Heart left ventricle (tissue), 13 donors: ENCODE results near the gene SHROOM2.

Source experiments
- CTCF ChIP-seq, 12 donors: fragments of 200-600 bp; sonication (generic) in 4 of 12; IDR thresholded peaks; one replicate each; pipeline versions ENCODE4 v1.5.0 to v1.8.0; 2018 to 2022; ENCODE audit warnings: antibody characterized with exemption in 12 of 12, mild to moderate bottlenecking in 5 of 12
- POLR2A ChIP-seq, 2 donors: fragments of 450-650 bp; IDR thresholded peaks; one replicate each; pipeline ENCODE4 v1.6.1; 2017; ENCODE audit warnings: antibody characterized with exemption in 2 of 2, mild to moderate bottlenecking in 2 of 2, moderate library complexity in 2 of 2
- donor health status: ischemic (EF 13 %, LVEDD 7.1; RV severe dilation, severe dysfunction).
- donor health status: DM: no; HTN: yes; CAD: no.
- donor health status: DM: no; HTN: no; CAD: no.
- donor health status: ischemic (EF 25% LVEDD 6.9; RV normal size, moderate dysfunction).
- donor health status: ischemic (EF 25% LVEDD 5.7; RV mildly dilated, moderate dysfunction).
- donor health status: ischemic (EF 35%, LVEDD 5.7; RV mildly dilated, moderate dysfunction).
- donor health status: nonischemic (EF 11% LVEDD 7.7; RV severe dilation, severe dysfunction).
- donor health status: DM: yes; HTN: yes; CAD: no.
- donor health status: PGD.
- donor health status: ischemic (EF 29% LVEDD 5.4; RV normal size, mild dysfunction).
- donor health status: nonischemic (EF 23%, LVEDD 6.1; RV moderate dilation, normal function).

- TF ChIP-seq CTCF (IDR thresholded peaks at IDR 0.05) (no peak), POLR2A (IDR thresholded peaks at IDR 0.05) (no peak)
Measured at GRCh38 chrX:9992061-9992460, 205.8 kb downstream of the SHROOM2 start.
